Colonic mucosa (tissue), 4 donors: ENCODE results near the gene SERPING1. TPM values are rescaled to one million over a fixed set of nuclear protein-coding genes. Genes with fewer than 3 reads are reported as not detected.
A peak's percentile ranks its signal among the peaks of the same experiment; 100 is the strongest.

Experiments used
- DNase-seq: peaks from one replicate; pipeline ENCODE4 v3.0.0-alpha.2; 2020
- H3K27ac ChIP-seq: fragments of 200-600 bp; one replicate; pipeline ENCODE4 v1.8.0; 2021
- H3K27me3 ChIP-seq: fragments of 200-600 bp; one replicate; pipeline ENCODE4 v1.8.0; 2021
- H3K36me3 ChIP-seq: fragments of 200-600 bp; one replicate; pipeline ENCODE4 v1.8.0; 2021
- H3K4me1 ChIP-seq: fragments of 200-600 bp; one replicate; pipeline ENCODE4 v1.8.0; 2021; ENCODE audit warnings: mild to moderate bottlenecking
- H3K4me3 ChIP-seq: fragments of 200-600 bp; one replicate; pipeline ENCODE4 v1.8.0; 2021
- H3K9ac ChIP-seq, 2 donors: one replicate each; pipeline ENCODE4 v1.7.0; 2013; ENCODE audit warnings: control low read depth in 2 of 2, low read depth in 2 of 2, low read length in 2 of 2
- H3K9me3 ChIP-seq: fragments of 200-600 bp; one replicate; pipeline ENCODE4 v1.8.0; 2021
- CTCF ChIP-seq: fragments of 200-600 bp; IDR thresholded peaks from one replicate; pipeline ENCODE4 v1.8.0; 2022; ENCODE audit warnings: antibody characterized with exemption, mild to moderate bottlenecking
- intact Hi-C: fragments of 100-400 bp; cut with DNase I; formaldehyde crosslinking; loops from one replicate; pipeline ENCODE4 v1.14.1; 2022
- total RNA-seq, 2 donors: library from RNA; stranded (reverse); fragmentation: NEBNext Ultra II Directional in 1 of 2; extraction: Animal tissue kit (Norgen Biotek cat#: 25700) in 1 of 2; gene quantifications; one replicate each; pipeline ENCODE4 v1.2.1, GENCODE V29; 2021
- donor health status: healthy.
- donor health status: DM: no; HTN: no; CAD: no.
- donor health status: DM: no; HTN: no; CAD: no.

Gene SERPING1
- total RNA-seq, 2 donors from 2014 or later: 18.7 to 57.5 TPM

- Histone ChIP-seq H3K4me3 (no peak overlapping the region), H3K9ac (no peak overlapping the region), H3K36me3 (no peaks in the 10 kb centered on the region), H3K27me3 (peaks cover 3% of the 10 kb centered on the region), H3K4me1 (no peaks in the 10 kb centered on the region), H3K27ac (no peak overlapping the region), H3K9me3 (no peaks in the 10 kb centered on the region)
- DNase-seq: no peak
- TF ChIP-seq CTCF: peak; percentile 13
- intact Hi-C loops: loop anchor here (2.0 to 10.0 kb wide), 3 partner anchors 72 to 294 kb away; partner anchors contain the start of genes SMTNL1 and TIMM10
Observed at GRCh38 chr11:57641011-57641807, 43.7 kb downstream of the SERPING1 start.

- no peak for TF ChIP-seq CTCF
- no peak overlapping the region for H3K4me3 ChIP-seq
- peaks cover 29% of the 10 kb centered on the region for H3K27me3 ChIP-seq
- no peaks in the 10 kb centered on the region for H3K36me3 ChIP-seq
- no peak for DNase-seq
- no peaks in the 10 kb centered on the region for H3K4me1 ChIP-seq
- H3K9me3 ChIP-seq: no peaks in the 10 kb centered on the region
- no peak overlapping the region for H3K27ac ChIP-seq
- H3K9ac ChIP-seq: no peak overlapping the region
- intact Hi-C loops: loop anchor here (5.0 to 10.0 kb wide), 2 partner anchors 109 to 297 kb away; partner anchors contain the start of genes SMTNL1 and TIMM10
Observed at GRCh38 chr11:57643802-57644201, 46.3 kb downstream of the SERPING1 start.

- Histone ChIP-seq H3K27ac (no peak overlapping the region), H3K4me3 (no peak overlapping the region), H3K36me3 (no peaks in the 10 kb centered on the region), H3K4me1 (no peaks in the 10 kb centered on the region), H3K27me3 (peaks cover 36% of the 10 kb centered on the region), H3K9me3 (no peaks in the 10 kb centered on the region), H3K9ac (no peak overlapping the region)
- peak; percentile 92 for DNase-seq
- intact Hi-C loops: loop anchor here (5.0 to 10.0 kb wide), 2 partner anchors 110 to 298 kb away; partner anchors contain the start of genes SMTNL1 and TIMM10
- peak; percentile 84 for TF ChIP-seq CTCF
Observed at GRCh38 chr11:57644748-57645688, 47.5 kb downstream of the SERPING1 start.

GRCh38 chr11:57645689-57646085 is 48.2 kb downstream of the SERPING1 start:
- intact Hi-C loops: loop anchor here (10.0 kb wide), 1 partner anchor 111 kb away; the partner anchor contains the start of genes SMTNL1 and TIMM10
- no peaks in the 10 kb centered on the region for H3K4me1 ChIP-seq
- no peak overlapping the region for H3K9ac ChIP-seq
- H3K27me3 ChIP-seq: peaks cover 36% of the 10 kb centered on the region
- no peak overlapping the region for H3K4me3 ChIP-seq
- no peaks in the 10 kb centered on the region for H3K9me3 ChIP-seq
- no peak for DNase-seq
- no peak for TF ChIP-seq CTCF
- no peaks in the 10 kb centered on the region for H3K36me3 ChIP-seq
- no peak overlapping the region for H3K27ac ChIP-seq

GRCh38 chr11:57646194-57646798 is 48.8 kb downstream of the SERPING1 start:
- no peak for TF ChIP-seq CTCF
- no peak for DNase-seq
- H3K4me1 ChIP-seq: no peaks in the 10 kb centered on the region
- intact Hi-C loops: loop anchor here (10.0 kb wide), 1 partner anchor 111 kb away; the partner anchor contains the start of genes SMTNL1 and TIMM10
- no peaks in the 10 kb centered on the region for H3K36me3 ChIP-seq
- no peak overlapping the region for H3K4me3 ChIP-seq
- no peak overlapping the region for H3K27ac ChIP-seq
- H3K27me3 ChIP-seq: peaks cover 36% of the 10 kb centered on the region
- no peaks in the 10 kb centered on the region for H3K9me3 ChIP-seq
- H3K9ac ChIP-seq: no peak overlapping the region
